ENCODE results near the gene CEACAM19. TPM values are rescaled to one million over a fixed set of nuclear protein-coding genes. Genes with fewer than 3 reads are reported as not detected.

Gene CEACAM19
- total and polyA plus RNA-seq, 9 of the 15 experiments (the other 6 are each of a cell fraction or from before 2014, with no cell fraction given): 0.15 to 0.30 (median 0.23) TPM; not detected in 5

DNA sequence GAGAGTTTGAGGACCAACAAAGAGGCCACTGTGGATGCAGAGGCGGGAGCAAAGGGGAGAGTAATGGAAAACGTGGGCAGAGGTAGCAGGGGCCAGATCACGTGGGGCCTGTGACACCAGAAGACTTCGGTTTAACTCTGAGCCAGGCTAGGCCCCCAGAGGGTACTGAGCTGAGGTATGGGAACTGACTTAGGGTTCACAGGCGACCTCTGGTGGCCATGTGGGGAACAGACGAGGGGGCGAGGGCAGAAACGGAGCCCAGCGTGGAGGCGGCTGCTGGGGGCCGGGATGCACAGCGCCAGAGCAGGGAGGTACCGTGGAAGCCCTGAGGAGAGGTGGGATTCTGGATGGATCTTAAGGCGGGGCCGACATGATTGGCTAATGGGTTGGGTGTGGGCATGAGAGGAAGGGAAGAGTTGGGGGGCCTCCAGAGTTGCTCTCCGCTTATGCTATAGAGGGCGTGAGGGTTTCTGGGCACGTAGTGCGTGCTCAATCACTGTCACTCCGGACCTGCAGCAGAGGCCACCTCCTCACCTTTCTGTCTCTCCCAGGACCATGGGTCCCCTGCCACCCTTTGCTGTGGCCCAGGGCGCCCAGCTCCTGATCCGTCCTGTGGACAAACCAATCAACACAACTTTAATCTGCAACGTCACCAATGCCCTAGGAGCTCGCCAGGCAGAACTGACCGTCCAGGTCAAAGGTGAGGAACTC lies 13.9 kb upstream of the CEACAM19 start (continued):
- no peak for TF ChIP-seq GATAD2A (IDR thresholded peaks at IDR 0.05)
- TF ChIP-seq NR2C1 (IDR thresholded peaks at IDR 0.05): peak; percentile 17; the same call in 1 of the 2 replicates
- TF ChIP-seq NR2C1 (tag; IDR thresholded peaks at IDR 0.05): no peak
- no peak for TF ChIP-seq E2F3 (CRISPR knock-in tag; IDR thresholded peaks at IDR 0.05)
- TF ChIP-seq ZFX (CRISPR knock-in tag; IDR thresholded peaks at IDR 0.05): no peak; the same call in 1 of the 2 replicates
- TF ChIP-seq, protein P1, sequence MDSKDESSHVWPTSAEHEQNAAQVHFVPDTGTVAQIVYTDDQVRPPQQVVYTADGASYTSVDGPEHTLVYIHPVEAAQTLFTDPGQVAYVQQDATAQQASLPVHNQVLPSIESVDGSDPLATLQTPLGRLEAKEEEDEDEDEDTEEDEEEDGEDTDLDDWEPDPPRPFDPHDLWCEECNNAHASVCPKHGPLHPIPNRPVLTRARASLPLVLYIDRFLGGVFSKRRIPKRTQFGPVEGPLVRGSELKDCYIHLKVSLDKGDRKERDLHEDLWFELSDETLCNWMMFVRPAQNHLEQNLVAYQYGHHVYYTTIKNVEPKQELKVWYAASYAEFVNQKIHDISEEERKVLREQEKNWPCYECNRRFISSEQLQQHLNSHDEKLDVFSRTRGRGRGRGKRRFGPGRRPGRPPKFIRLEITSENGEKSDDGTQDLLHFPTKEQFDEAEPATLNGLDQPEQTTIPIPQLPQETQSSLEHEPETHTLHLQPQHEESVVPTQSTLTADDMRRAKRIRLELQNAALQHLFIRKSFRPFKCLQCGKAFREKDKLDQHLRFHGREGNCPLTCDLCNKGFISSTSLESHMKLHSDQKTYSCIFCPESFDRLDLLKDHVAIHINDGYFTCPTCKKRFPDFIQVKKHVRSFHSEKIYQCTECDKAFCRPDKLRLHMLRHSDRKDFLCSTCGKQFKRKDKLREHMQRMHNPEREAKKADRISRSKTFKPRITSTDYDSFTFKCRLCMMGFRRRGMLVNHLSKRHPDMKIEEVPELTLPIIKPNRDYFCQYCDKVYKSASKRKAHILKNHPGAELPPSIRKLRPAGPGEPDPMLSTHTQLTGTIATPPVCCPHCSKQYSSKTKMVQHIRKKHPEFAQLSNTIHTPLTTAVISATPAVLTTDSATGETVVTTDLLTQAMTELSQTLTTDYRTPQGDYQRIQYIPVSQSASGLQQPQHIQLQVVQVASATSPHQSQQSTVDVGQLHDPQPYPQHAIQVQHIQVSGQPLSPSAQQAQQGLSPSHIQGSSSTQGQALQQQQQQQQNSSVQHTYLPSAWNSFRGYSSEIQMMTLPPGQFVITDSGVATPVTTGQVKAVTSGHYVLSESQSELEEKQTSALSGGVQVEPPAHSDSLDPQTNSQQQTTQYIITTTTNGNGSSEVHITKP (IDR thresholded peaks at IDR 0.05; ENCODE audit: partially characterized antibody): no peak
- TF ChIP-seq CREM (IDR thresholded peaks at IDR 0.05; ENCODE audit: low read depth): peak; percentile 30; the same call in 1 of the 2 replicates
- no peak for TF ChIP-seq ZBTB1 (CRISPR knock-in tag; IDR thresholded peaks at IDR 0.05; ENCODE audit: borderline replicate concordance, low read depth)
- TF ChIP-seq NFYB (IDR thresholded peaks at IDR 0.05; ENCODE audit: extremely low read depth, insufficient read length): no peak
- no peak for TF ChIP-seq BRF1 (IDR thresholded peaks at IDR 0.05; ENCODE audit: borderline replicate concordance, extremely low read depth, insufficient read length)
- peak; percentile 44 to 93; a peak in 3 of 4 replicates for TF ChIP-seq MAZ (CRISPR knock-in tag; conservative IDR thresholded peaks at IDR 0.05 in 1 of 2, IDR thresholded peaks at IDR 0.05 in 1 of 2)
- no peak for TF ChIP-seq MED1 (CRISPR knock-in tag; IDR thresholded peaks at IDR 0.05; ENCODE audit: borderline replicate concordance)
- 0 out of 2 replicates have a peak, but pooled peaks have one; percentile 5 for TF ChIP-seq EP300 (IDR thresholded peaks at IDR 0.05; ENCODE audit: low read length)
- TF ChIP-seq ZNF232 (CRISPR knock-in tag; IDR thresholded peaks at IDR 0.05): no peak
- TF ChIP-seq BHLHE40 (IDR thresholded peaks at IDR 0.05; ENCODE audit: low read length): peak; percentile 44
